ENCODE results near the gene PPP6C. TPM values are rescaled to one million over a fixed set of nuclear protein-coding genes. Genes with fewer than 3 reads are reported as not detected.

PPP6C gene
- total and polyA plus RNA-seq, 7 experiments from 2014 or later, result 32.9 to 56.5 (median 50.7) TPM

- H3K4me1 Mint-ChIP-seq, result peaks cover 0 to 53% (median 36%) of the 10 kb centered on the region in 7 donors
- no peak overlapping the region for H3K27ac Mint-ChIP-seq
- H3K27me3 ChIP-seq (ENCODE audit: control insufficient read depth in 2 of 2, insufficient read depth in 2 of 2, low read length in 2 of 2), result no peaks in the 10 kb centered on the region
- no peak overlapping the region for H3K27ac ChIP-seq (ENCODE audit: low read depth, low read length)
- H3K4me3 ChIP-seq (ENCODE audit: low read length), result no peak overlapping the region
- peaks cover 0 to 11% (median 5%) of the 10 kb centered on the region in 5 donors for H3K36me3 Mint-ChIP-seq
- H3K9me3 ChIP-seq (ENCODE audit: control insufficient read depth in 2 of 3, low read length in 3 of 3), result no peaks in the 10 kb centered on the region
- H3K9me3 Mint-ChIP-seq, result no peaks in the 10 kb centered on the region
- H3K4me3 Mint-ChIP-seq, result no peak overlapping the region
- no peak for ATAC-seq
- no peaks in the 10 kb centered on the region for H3K27me3 Mint-ChIP-seq
- ChIA-PET CTCF (no interaction called here), POLR2A (interaction anchor here (0.9 kb wide), 1 partner anchor 101 kb away, joined by 3 read pairs; no protein-coding TSS in a partner anchor)
- no peak for DNase-seq
- intact Hi-C loops (cut with micrococcal nuclease), result loop anchor here in 1 of 2 donors (2.0 kb wide), 1 partner anchor 15 kb away; no protein-coding TSS in a partner anchor
- no peaks in the 10 kb centered on the region for H3K4me1 ChIP-seq (ENCODE audit: control insufficient read depth in 2 of 2, insufficient read depth in 2 of 2, low read length in 2 of 2)
- no peaks in the 10 kb centered on the region for H3K36me3 ChIP-seq (ENCODE audit: control insufficient read depth in 2 of 3, insufficient read depth in 3 of 3, low read length in 3 of 3)
These were observed 85.7 kb downstream of the PPP6C start for GRCh38 chr9:125103770-125104460.

GRCh38 chr9:125103021-125103420 lies 86.6 kb downstream of the PPP6C start:
- no peak overlapping the region for H3K27ac ChIP-seq (ENCODE audit: low read depth, low read length)
- DNase-seq (no peak), ATAC-seq (no peak)
- intact Hi-C loops (cut with micrococcal nuclease), result no loop called here
- Mint-ChIP-seq H3K9me3 (no peaks in the 10 kb centered on the region), H3K4me1 (peaks cover 0 to 53% (median 36%) of the 10 kb centered on the region in 7 donors), H3K4me3 (no peak overlapping the region), H3K27ac (peak overlapping the region in 2 of 9 donors; percentile 13 to 51), H3K36me3 (peaks cover 0 to 18% (median 5%) of the 10 kb centered on the region in 5 donors), H3K27me3 (no peaks in the 10 kb centered on the region)
- no peak overlapping the region for H3K4me3 ChIP-seq (ENCODE audit: low read length)
- no peaks in the 10 kb centered on the region for H3K36me3 ChIP-seq (ENCODE audit: control insufficient read depth in 2 of 3, insufficient read depth in 3 of 3, low read length in 3 of 3)
- no peaks in the 10 kb centered on the region for H3K9me3 ChIP-seq (ENCODE audit: control insufficient read depth in 2 of 3, low read length in 3 of 3)
- H3K27me3 ChIP-seq (ENCODE audit: control insufficient read depth in 2 of 2, insufficient read depth in 2 of 2, low read length in 2 of 2), result no peaks in the 10 kb centered on the region
- POLR2A ChIA-PET, result interaction anchor here (0.9 kb wide), 1 partner anchor 102 kb away, joined by 3 read pairs; no protein-coding TSS in a partner anchor
- CTCF ChIA-PET, result no interaction called here
- no peaks in the 10 kb centered on the region for H3K4me1 ChIP-seq (ENCODE audit: control insufficient read depth in 2 of 2, insufficient read depth in 2 of 2, low read length in 2 of 2)

DNA sequence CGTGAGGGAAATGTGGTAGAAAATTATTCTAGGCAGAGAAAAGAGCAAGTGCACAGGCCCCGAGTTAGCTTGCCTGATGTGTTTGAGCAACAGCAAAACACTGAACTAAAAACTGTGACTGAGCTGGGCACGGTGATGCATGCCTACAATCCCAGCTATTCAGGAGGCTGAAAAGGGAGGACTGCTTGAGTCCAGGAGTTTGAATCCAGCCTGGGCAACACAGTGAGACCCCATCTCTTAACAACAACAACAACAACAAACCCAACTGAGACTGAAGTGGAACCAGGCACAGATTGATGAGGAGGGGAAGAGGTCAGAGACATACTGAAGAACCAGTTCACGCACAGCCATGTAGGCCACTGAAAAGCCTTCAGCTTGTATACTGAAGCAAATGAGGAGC lies 88.8 kb downstream of the PPP6C start:
- no peak for DNase-seq
- ChIA-PET POLR2A (no interaction called here), CTCF (no interaction called here)
- Histone ChIP-seq H3K4me1 (ENCODE audit: control insufficient read depth in 2 of 2, insufficient read depth in 2 of 2, low read length in 2 of 2) (no peaks in the 10 kb centered on the region), H3K36me3 (ENCODE audit: control insufficient read depth in 2 of 3, insufficient read depth in 3 of 3, low read length in 3 of 3) (no peaks in the 10 kb centered on the region), H3K27ac (ENCODE audit: low read depth, low read length) (no peak overlapping the region), H3K4me3 (ENCODE audit: low read length) (no peak overlapping the region), H3K27me3 (ENCODE audit: control insufficient read depth in 2 of 2, insufficient read depth in 2 of 2, low read length in 2 of 2) (no peaks in the 10 kb centered on the region), H3K9me3 (ENCODE audit: control insufficient read depth in 2 of 3, low read length in 3 of 3) (no peaks in the 10 kb centered on the region)
- no peak for ATAC-seq
- H3K9me3 Mint-ChIP-seq, result peaks cover 0 to 11% (median 5%) of the 10 kb centered on the region in 11 donors
- H3K4me3 Mint-ChIP-seq, result no peak overlapping the region
- peaks cover 2 to 53% (median 35%) of the 10 kb centered on the region in 7 donors for H3K4me1 Mint-ChIP-seq
- H3K27ac Mint-ChIP-seq, result peak overlapping the region in 2 of 9 donors; percentile 16 to 34
- intact Hi-C loops (cut with micrococcal nuclease), result no loop called here
- H3K27me3 Mint-ChIP-seq, result no peaks in the 10 kb centered on the region
- H3K36me3 Mint-ChIP-seq, result peaks cover 6 to 29% (median 13%) of the 10 kb centered on the region in 5 donors

- ChIA-PET POLR2A (no interaction called here), CTCF (no interaction called here)
- H3K36me3 Mint-ChIP-seq, result peaks cover 13 to 39% (median 22%) of the 10 kb centered on the region in 5 donors
- H3K4me1 Mint-ChIP-seq, result peaks cover 2 to 56% (median 43%) of the 10 kb centered on the region in 7 donors
- DNase-seq (no peak), ATAC-seq (no peak)
- Histone ChIP-seq H3K9me3 (ENCODE audit: control insufficient read depth in 2 of 3, low read length in 3 of 3) (no peaks in the 10 kb centered on the region), H3K27me3 (ENCODE audit: control insufficient read depth in 2 of 2, insufficient read depth in 2 of 2, low read length in 2 of 2) (no peaks in the 10 kb centered on the region), H3K36me3 (ENCODE audit: control insufficient read depth in 2 of 3, insufficient read depth in 3 of 3, low read length in 3 of 3) (no peaks in the 10 kb centered on the region), H3K4me3 (ENCODE audit: low read length) (no peak overlapping the region), H3K4me1 (ENCODE audit: control insufficient read depth in 2 of 2, insufficient read depth in 2 of 2, low read length in 2 of 2) (no peaks in the 10 kb centered on the region), H3K27ac (ENCODE audit: low read depth, low read length) (no peak overlapping the region)
- intact Hi-C loops (cut with micrococcal nuclease), result no loop called here
- no peaks in the 10 kb centered on the region for H3K27me3 Mint-ChIP-seq
- no peak overlapping the region for H3K4me3 Mint-ChIP-seq
- H3K9me3 Mint-ChIP-seq, result peaks cover 0 to 16% (median 5%) of the 10 kb centered on the region in 11 donors
- H3K27ac Mint-ChIP-seq, result peak overlapping the region in 1 of 9 donors; percentile 16
These were observed 89.8 kb downstream of the PPP6C start for GRCh38 chr9:125099816-125100215.

Other genes starting within 250 kb of the PPP6C start
- 10 to 100 TPM; 19.6 to 37.8 (median 30.5) TPM for gene GOLGA1, start 248.7 kb downstream of the PPP6C start, total RNA-seq
- gene GOLGA1, start 248.7 kb downstream of the PPP6C start, polyA plus RNA-seq, result 1 to 10 TPM; 4.0 to 4.7 TPM
- gene SCAI, start 46.3 kb downstream of the PPP6C start, total RNA-seq, result 10 to 100 TPM; 12.8 to 23.9 (median 16.6) TPM
- 1 to 10 TPM; 2.7 to 5.4 TPM for gene SCAI, start 46.3 kb downstream of the PPP6C start, polyA plus RNA-seq
- gene RABEPK, start 10.7 kb upstream of the PPP6C start, total RNA-seq, result 10 to 100 TPM; 10.7 to 19.5 (median 15.1) TPM
- 10 to 100 TPM; 31.1 to 52.5 TPM for gene RABEPK, start 10.7 kb upstream of the PPP6C start, polyA plus RNA-seq
- gene HSPA5, start 51.5 kb upstream of the PPP6C start, total RNA-seq, result 100 to 1,000 TPM; 127 to 248 (median 155) TPM
- gene HSPA5, start 51.5 kb upstream of the PPP6C start, polyA plus RNA-seq, result 100 to 1,000 TPM; 136 to 207 TPM
- 10 to 100 TPM; 57.3 to 68.9 (median 65.0) TPM for gene GAPVD1, start 72.0 kb upstream of the PPP6C start, total RNA-seq
- 10 to 100 TPM; 39.6 to 61.1 TPM for gene GAPVD1, start 72.0 kb upstream of the PPP6C start, polyA plus RNA-seq

Data from naive thymus-derived CD4-positive, alpha-beta T cell (primary cell).